ENCODE results near the gene CCDC34. TPM values are rescaled to one million over a fixed set of nuclear protein-coding genes. Genes with fewer than 3 reads are reported as not detected.

Gene CCDC34
- total and polyA plus RNA-seq, 2 of the 8 experiments (the other 6 are each of a cell fraction or from before 2014, with no cell fraction given) = 7.7 to 24.3 TPM

DNA sequence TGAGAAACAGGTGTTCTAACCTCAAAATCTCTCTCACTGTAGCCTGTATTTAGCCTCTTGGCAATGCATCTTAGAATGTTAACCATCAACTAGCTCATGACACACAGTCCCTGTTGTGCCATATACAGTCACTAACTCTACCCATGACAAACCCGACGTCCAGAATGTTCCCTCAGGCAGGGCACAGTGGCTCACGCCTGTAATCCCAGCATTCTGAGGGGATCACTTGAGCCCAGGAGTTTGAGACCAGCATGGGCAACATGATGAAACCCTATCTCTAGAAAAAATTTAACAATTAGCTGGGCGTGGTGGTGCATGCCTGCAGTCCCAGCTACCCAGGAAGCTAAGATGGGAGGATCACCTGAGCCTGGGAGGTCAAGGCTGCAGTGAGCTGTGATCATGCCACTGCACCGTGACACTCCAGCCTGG is 18.2 kb upstream of the CCDC34 start:
- 89% methylated on average over 5 of the region's 5 CpGs; no CpG with 5 or more reads in 1 of the 2 experiments for WGBS, 2 experiments (ENCODE audit: extremely low coverage in 1 of 2, insufficient coverage in 1 of 2, insufficient read length in 1 of 2, insufficient replicate concordance in 2 of 2, low coverage in 1 of 2, low lambda C conversion rate in 2 of 2, missing lambda C conversion rate in 1 of 2)
- no peak overlapping the region for H4K8ac ChIP-seq (ENCODE audit: extremely low read depth, insufficient read depth, low read length)
- peaks cover 0 to 97% (median 44%) of the 10 kb centered on the region in 4 experiments; a peak in 7 of 8 replicates for H3K36me3 ChIP-seq (ENCODE audit: control insufficient read depth in 2 of 4, insufficient read depth in 4 of 4, low read length in 3 of 4)
- H4K5ac ChIP-seq (ENCODE audit: insufficient read length, low read depth, low read length) = no peak overlapping the region
- no peak overlapping the region for H3K4me3 ChIP-seq (ENCODE audit: extremely low read depth in 1 of 4, insufficient read depth in 2 of 4, low read depth in 3 of 4, low read length in 4 of 4)
- no peaks in the 10 kb centered on the region for H4K20me1 ChIP-seq (replicated peaks in 1 of 2; ENCODE audit: control insufficient read depth in 1 of 2, insufficient read depth in 2 of 2, low read length in 2 of 2)
- H4K91ac ChIP-seq (replicated peaks; ENCODE audit: insufficient read length, low read length) = no peak overlapping the region
- no peak for DNase-seq (ENCODE audit: low read depth in 1 of 2, low spot score in 2 of 2)
- no peak for TF ChIP-seq PHF8 (conservative IDR thresholded peaks at IDR 0.05; ENCODE audit: low read depth, low read length)
- no peak for TF ChIP-seq TCF12 (IDR thresholded peaks at IDR 0.05; ENCODE audit: low read depth, low read length)
- no peak for TF ChIP-seq RBBP5 (IDR thresholded peaks at IDR 0.05; ENCODE audit: borderline replicate concordance, low read depth, low read length)
- TF ChIP-seq SUZ12 (IDR thresholded peaks at IDR 0.05; ENCODE audit: low read length) = no peak
- no peak for TF ChIP-seq JUND (IDR thresholded peaks at IDR 0.05; ENCODE audit: low read length)
- no peak for TF ChIP-seq RFX5 (IDR thresholded peaks at IDR 0.05; ENCODE audit: borderline replicate concordance, low read depth, low read length)
- TF ChIP-seq NRF1 (IDR thresholded peaks at IDR 0.05; ENCODE audit: low read depth, low read length) = no peak
- no peak for TF ChIP-seq SRF (IDR thresholded peaks at IDR 0.05; ENCODE audit: low read depth, low read length)
- no peak for TF ChIP-seq RNF2 (IDR thresholded peaks at IDR 0.05; ENCODE audit: borderline replicate concordance, low read depth, low read length, missing control alignments, poor library complexity, severe bottlenecking)
- no peak for TF ChIP-seq ASH2L (IDR thresholded peaks at IDR 0.05; ENCODE audit: low read length)
- no peak for TF ChIP-seq YY1 (IDR thresholded peaks at IDR 0.05; ENCODE audit: low read depth, low read length)
- TF ChIP-seq, protein P1, sequence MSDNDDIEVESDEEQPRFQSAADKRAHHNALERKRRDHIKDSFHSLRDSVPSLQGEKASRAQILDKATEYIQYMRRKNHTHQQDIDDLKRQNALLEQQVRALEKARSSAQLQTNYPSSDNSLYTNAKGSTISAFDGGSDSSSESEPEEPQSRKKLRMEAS (IDR thresholded peaks at IDR 0.05) = no peak
- no peak for TF ChIP-seq SIX5 (IDR thresholded peaks at IDR 0.05; ENCODE audit: low read depth, low read length)
- TF ChIP-seq, protein P2, sequence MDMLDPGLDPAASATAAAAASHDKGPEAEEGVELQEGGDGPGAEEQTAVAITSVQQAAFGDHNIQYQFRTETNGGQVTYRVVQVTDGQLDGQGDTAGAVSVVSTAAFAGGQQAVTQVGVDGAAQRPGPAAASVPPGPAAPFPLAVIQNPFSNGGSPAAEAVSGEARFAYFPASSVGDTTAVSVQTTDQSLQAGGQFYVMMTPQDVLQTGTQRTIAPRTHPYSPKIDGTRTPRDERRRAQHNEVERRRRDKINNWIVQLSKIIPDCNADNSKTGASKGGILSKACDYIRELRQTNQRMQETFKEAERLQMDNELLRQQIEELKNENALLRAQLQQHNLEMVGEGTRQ (IDR thresholded peaks at IDR 0.05; ENCODE audit: low read length) = no peak
- no peak overlapping the region for H3K4me2 ChIP-seq (ENCODE audit: insufficient read depth in 1 of 2, low read depth in 2 of 2, low read length in 2 of 2)
- no peak overlapping the region for H3K56ac ChIP-seq (replicated peaks; ENCODE audit: insufficient read length, low read depth, low read length)
- H2BK12ac ChIP-seq (ENCODE audit: low read depth, low read length) = no peak overlapping the region
- H2BK120ac ChIP-seq (replicated peaks; ENCODE audit: low read depth, low read length) = no peak overlapping the region
- no peak overlapping the region for H2BK5ac ChIP-seq (ENCODE audit: low read depth, low read length)
- H3K4ac ChIP-seq (replicated peaks; ENCODE audit: insufficient read length, low read depth, low read length) = no peak overlapping the region
- no peak overlapping the region for H3K18ac ChIP-seq (ENCODE audit: extremely low read depth, low read length)
- H2AK5ac ChIP-seq (ENCODE audit: low read depth, low read length) = no peak overlapping the region
- H3K4me1 ChIP-seq (replicated peaks in 1 of 4; ENCODE audit: control insufficient read depth in 3 of 4, insufficient read depth in 4 of 4, low read length in 3 of 4) = no peaks in the 10 kb centered on the region
- H3K23me2 ChIP-seq (ENCODE audit: low read depth, low read length) = no peaks in the 10 kb centered on the region
- H3K79me1 ChIP-seq (ENCODE audit: low read depth, low read length) = no peaks in the 10 kb centered on the region
- no peaks in the 10 kb centered on the region for H3K27me3 ChIP-seq (replicated peaks in 1 of 4; ENCODE audit: control insufficient read depth in 3 of 4, extremely low read depth in 1 of 4, insufficient read depth in 3 of 4, low read length in 3 of 4)
- H3K27ac ChIP-seq (ENCODE audit: low read depth, low read length) = no peak overlapping the region
- H3K9me3 ChIP-seq (ENCODE audit: insufficient read depth in 2 of 2, low read depth in 1 of 2, low read length in 1 of 2) = no peaks in the 10 kb centered on the region
- no peak for FAIRE-seq
- H3K23ac ChIP-seq (ENCODE audit: insufficient read length) = no peak overlapping the region
- no peak overlapping the region for H2BK15ac ChIP-seq (ENCODE audit: low read length)
- H3K14ac ChIP-seq (ENCODE audit: insufficient read length) = no peak overlapping the region
- H3K9ac ChIP-seq (replicated peaks in 1 of 4; ENCODE audit: extremely low read depth in 1 of 4, low read depth in 3 of 4, low read length in 3 of 4) = no peak overlapping the region
- ChIA-PET POLR2A (ENCODE audit: partially characterized antibody) (no interaction called here), CTCF (ENCODE audit: partially characterized antibody) (interaction anchor here (0.7 to 1.2 kb wide), 4 partner anchors 8 to 118 kb away, joined by 3 read pairs; no protein-coding TSS in a partner anchor)
- H3K79me2 ChIP-seq (ENCODE audit: control insufficient read depth in 1 of 2, insufficient read depth in 2 of 2, low read length in 2 of 2) = no peaks in the 10 kb centered on the region
- H2BK20ac ChIP-seq (ENCODE audit: low read length) = no peak overlapping the region
- H2AFZ ChIP-seq (ENCODE audit: low read length) = no peak overlapping the region

All from H1 (cell line).